ENCODE data around the gene XYLT2.
"Not testable (repeated sequence)": the region's sequence is repeated elsewhere in the genome, so short reads cannot be mapped to it uniquely, and the experiment has no call there.

XYLT2 gene

GRCh38 chr17:50319306-50320004 lies 26.5 kb upstream of the XYLT2 start:
- no peak overlapping the region for H3K4me3 ChIP-seq (ENCODE audit: low read depth, low read length)

- no peak overlapping the region for H3K4me3 ChIP-seq (ENCODE audit: low read depth, low read length)
Observed at GRCh38 chr17:50322271-50322670, 23.7 kb upstream of the XYLT2 start.

GRCh38 chr17:50323060-50323459 lies 22.9 kb upstream of the XYLT2 start:
- H3K4me3 ChIP-seq (ENCODE audit: low read depth, low read length), result no peak overlapping the region

- no peak overlapping the region for H3K4me3 ChIP-seq (ENCODE audit: low read depth, low read length)
Observed at GRCh38 chr17:50325906-50326305, 20.0 kb upstream of the XYLT2 start.

- no peak overlapping the region for H3K4me3 ChIP-seq (ENCODE audit: low read depth, low read length)
Observed at GRCh38 chr17:50326831-50327364, 19.0 kb upstream of the XYLT2 start.

GRCh38 chr17:50328363-50329325 lies 17.3 kb upstream of the XYLT2 start:
- H3K4me3 ChIP-seq (ENCODE audit: low read depth, low read length), result no peak overlapping the region

- no peak overlapping the region for H3K4me3 ChIP-seq (ENCODE audit: low read depth, low read length)
Observed at GRCh38 chr17:50329716-50330115, 16.2 kb upstream of the XYLT2 start.

GRCh38 chr17:50330151-50330775 lies 15.7 kb upstream of the XYLT2 start:
- no peak overlapping the region for H3K4me3 ChIP-seq (ENCODE audit: low read depth, low read length)

GRCh38 chr17:50331085-50331791 lies 14.7 kb upstream of the XYLT2 start:
- H3K4me3 ChIP-seq (ENCODE audit: low read depth, low read length), result no peak overlapping the region

GRCh38 chr17:50332196-50332595 lies 13.7 kb upstream of the XYLT2 start:
- no peak overlapping the region for H3K4me3 ChIP-seq (ENCODE audit: low read depth, low read length)

- not testable (repeated sequence) for H3K4me3 ChIP-seq (ENCODE audit: low read depth, low read length)
Observed at GRCh38 chr17:50333291-50334057, 12.5 kb upstream of the XYLT2 start.

- no peak overlapping the region for H3K4me3 ChIP-seq (ENCODE audit: low read depth, low read length)
Observed at GRCh38 chr17:50337956-50338355, 8.0 kb upstream of the XYLT2 start.

- H3K4me3 ChIP-seq (ENCODE audit: low read depth, low read length), result no peak overlapping the region
Observed at GRCh38 chr17:50338645-50339044, 7.3 kb upstream of the XYLT2 start.

- H3K4me3 ChIP-seq (ENCODE audit: low read depth, low read length), result no peak overlapping the region
Observed at GRCh38 chr17:50339381-50339780, 6.5 kb upstream of the XYLT2 start.

- no peak overlapping the region for H3K4me3 ChIP-seq (ENCODE audit: low read depth, low read length)
Observed at GRCh38 chr17:50344731-50345365, 1.1 kb upstream of the XYLT2 start.

GRCh38 chr17:50346313-50347116 lies 589 bp downstream of the XYLT2 start:
- H3K4me3 ChIP-seq (ENCODE audit: low read depth, low read length), result peak overlapping the region; percentile 85

GRCh38 chr17:50347117-50347893 lies 1.4 kb downstream of the XYLT2 start:
- peak overlapping the region; percentile 85 for H3K4me3 ChIP-seq (ENCODE audit: low read depth, low read length)

GRCh38 chr17:50347894-50348291 lies 2.0 kb downstream of the XYLT2 start:
- no peak overlapping the region for H3K4me3 ChIP-seq (ENCODE audit: low read depth, low read length)
